NCI-H146 treated with DMSO at 0.1 percent for 48 hours (cell line): ENCODE data around the gene SMIM45.

Experiments used
- DNase-seq: peaks from one replicate; lab custom pipeline; 2025; ENCODE audit not compliant: unreplicated experiment; lab: John Stamatoyannopoulos, UW

SMIM45 gene

GRCh38 chr22:41951898-41952474, at the start of gene SMIM45:
Gene SMIM45 (plus strand): TSS chr22:41952150.
- DNase-seq: no peak

- no peak for DNase-seq
Measured at GRCh38 chr22:41902932-41903421, 49.0 kb upstream of the SMIM45 start.

- DNase-seq: no peak
Measured at GRCh38 chr22:41904450-41905410, 47.2 kb upstream of the SMIM45 start.

- no peak for DNase-seq
Measured at GRCh38 chr22:41905411-41906202, 46.3 kb upstream of the SMIM45 start.

- no peak for DNase-seq
Measured at GRCh38 chr22:41906822-41907221, 45.1 kb upstream of the SMIM45 start.

- DNase-seq: no peak
Measured at GRCh38 chr22:41907436-41908401, 44.2 kb upstream of the SMIM45 start.

GRCh38 chr22:41908411-41909309, 43.3 kb upstream of the SMIM45 start:
- DNase-seq: no peak

GRCh38 chr22:41909310-41910049, 42.5 kb upstream of the SMIM45 start:
- no peak for DNase-seq

GRCh38 chr22:41910050-41911000, 41.6 kb upstream of the SMIM45 start:
- DNase-seq: no peak

- no peak for DNase-seq
Measured at GRCh38 chr22:41911001-41911611, 40.8 kb upstream of the SMIM45 start.

- DNase-seq: no peak
Measured at GRCh38 chr22:41912338-41913039, 39.5 kb upstream of the SMIM45 start.

- no peak for DNase-seq
Measured at GRCh38 chr22:41913040-41913719, 38.8 kb upstream of the SMIM45 start.

GRCh38 chr22:41913842-41914534, 38.0 kb upstream of the SMIM45 start:
- DNase-seq: no peak

- DNase-seq: no peak
Measured at GRCh38 chr22:41914611-41915034, 37.3 kb upstream of the SMIM45 start.
